ENCODE results near the gene KIF19. TPM values are rescaled to one million over a fixed set of nuclear protein-coding genes. Genes with fewer than 3 reads are reported as not detected.

Gene KIF19
- total RNA-seq, 4 donors from 2014 or later = 77.4 to 211 (median 117) TPM

DNA sequence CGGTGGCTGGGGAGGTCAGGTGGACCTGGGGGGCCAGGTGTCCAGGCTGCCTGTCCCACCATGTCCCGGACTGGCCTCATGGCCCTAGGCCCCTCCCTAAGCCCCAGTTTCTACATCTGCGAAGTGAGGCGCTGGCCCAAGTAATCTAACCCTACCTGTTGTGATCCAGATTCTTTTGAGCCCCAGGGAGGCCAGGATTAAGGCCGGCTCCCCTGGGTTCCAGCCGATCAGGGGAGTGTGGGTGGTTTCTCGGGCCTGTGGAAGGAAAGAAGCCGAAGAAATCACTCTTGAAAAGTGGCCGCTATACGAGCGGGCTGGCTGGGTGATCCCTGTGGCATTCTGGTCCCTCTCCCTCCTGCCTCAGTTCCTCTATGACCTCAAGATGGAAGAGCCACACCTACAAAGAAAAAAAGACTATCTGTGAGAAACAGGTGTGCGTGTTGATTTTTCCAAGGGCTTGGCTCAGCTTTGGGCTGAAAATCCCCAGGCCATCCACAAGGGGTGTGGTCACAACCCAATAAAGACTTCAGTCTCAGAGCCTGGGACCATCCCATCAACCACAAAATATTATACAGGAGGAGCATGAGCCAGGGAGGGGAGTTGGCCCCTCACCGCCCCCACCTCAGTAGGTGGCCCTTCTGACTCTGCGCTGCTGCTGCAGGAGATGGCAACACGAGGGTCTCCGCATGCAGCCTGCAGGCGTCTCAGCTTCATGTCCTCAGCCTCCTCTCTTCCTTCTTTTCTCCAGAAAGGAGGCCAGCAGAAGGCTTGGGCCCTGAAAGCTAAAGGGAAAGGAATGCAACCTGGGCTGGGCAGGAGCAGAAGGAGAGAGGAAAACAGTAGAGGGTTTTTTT lies 61.6 kb downstream of the KIF19 start:
- no peaks in the 10 kb centered on the region for H3K36me3 ChIP-seq

DNA sequence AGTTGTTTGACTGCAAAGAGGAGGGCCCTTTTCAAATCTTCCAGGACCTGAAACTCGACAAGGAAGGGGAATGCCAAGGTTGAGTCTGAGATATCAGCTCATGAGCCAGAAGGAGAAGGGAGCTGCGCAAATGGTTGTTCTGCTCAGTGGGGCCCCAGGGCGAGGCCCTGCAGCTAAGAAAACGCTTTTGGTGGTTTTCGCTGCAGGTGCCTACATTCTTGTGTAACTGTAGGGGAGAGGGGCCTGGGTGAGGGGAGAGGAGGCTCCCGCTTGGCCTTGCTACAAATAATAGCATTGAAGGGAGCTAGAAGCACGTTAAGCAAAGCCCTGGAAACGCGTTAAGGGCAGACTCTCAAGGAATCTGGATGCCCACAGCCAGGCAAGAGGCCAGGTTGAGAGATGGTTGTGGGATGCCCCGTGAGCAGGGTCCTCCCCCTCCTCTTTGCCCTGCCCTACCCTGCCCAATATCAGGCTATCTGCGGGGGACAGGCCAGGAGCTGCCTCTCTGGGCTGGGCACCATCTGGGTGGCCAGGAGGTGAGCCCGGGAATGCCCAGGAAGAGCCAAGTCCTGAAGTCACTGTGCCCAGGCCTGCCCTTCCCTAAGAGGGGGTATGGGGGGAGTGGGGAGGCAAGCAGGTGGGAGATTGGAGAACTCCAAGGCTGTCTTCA lies 63.2 kb downstream of the KIF19 start:
- H3K27ac ChIP-seq = no peak overlapping the region
- no peak for DNase-seq (ENCODE audit: low spot score in 2 of 2)
- no peaks in the 10 kb centered on the region for H3K27me3 ChIP-seq
- peaks cover 0 to 4% (median 0%) of the 10 kb centered on the region in 4 donors for H3K9me3 ChIP-seq
- no peaks in the 10 kb centered on the region for H3K36me3 ChIP-seq
- WGBS, 2 donors = 76 to 80% methylated on average over 11 to 12 of the region's 12 CpGs
- no peaks in the 10 kb centered on the region for H3K4me1 ChIP-seq
- no peak for TF ChIP-seq EP300 (IDR thresholded peaks at IDR 0.05)
- no peak for TF ChIP-seq CTCF (IDR thresholded peaks at IDR 0.05)
- H3K4me3 ChIP-seq = no peak overlapping the region

More for the DNA sequence above, 61.6 kb downstream of the KIF19 start:
- Histone ChIP-seq H3K4me3 (no peak overlapping the region), H3K27me3 (no peaks in the 10 kb centered on the region), H3K4me1 (no peaks in the 10 kb centered on the region), H3K9me3 (peaks cover 0 to 4% (median 0%) of the 10 kb centered on the region in 4 donors), H3K27ac (peak overlapping the region in 1 of 4 donors; percentile 47)
- DNase-seq (ENCODE audit: low spot score in 2 of 2) = no peak
- TF ChIP-seq EP300 (IDR thresholded peaks at IDR 0.05) (no peak), CTCF (IDR thresholded peaks at IDR 0.05) (no peak), POLR2A (IDR thresholded peaks at IDR 0.05) (no peak)
- WGBS, 2 donors = 63 to 66% methylated on average over 17 of the region's 17 CpGs

- Histone ChIP-seq H3K4me3 (no peak overlapping the region), H3K4me1 (no peaks in the 10 kb centered on the region), H3K27me3 (no peaks in the 10 kb centered on the region), H3K27ac (no peak overlapping the region), H3K36me3 (no peaks in the 10 kb centered on the region), H3K9me3 (peaks cover 0 to 4% (median 0%) of the 10 kb centered on the region in 4 donors)
- no peak for DNase-seq (ENCODE audit: low spot score in 2 of 2)
- 85 to 87% methylated on average over 2 of the region's 2 CpGs for WGBS, 2 donors
- no peak for TF ChIP-seq CTCF (IDR thresholded peaks at IDR 0.05)
- TF ChIP-seq POLR2A (IDR thresholded peaks at IDR 0.05) = no peak
- no peak for TF ChIP-seq EP300 (IDR thresholded peaks at IDR 0.05)
These were observed 64.1 kb downstream of the KIF19 start for GRCh38 chr17:74389937-74390679.

DNA sequence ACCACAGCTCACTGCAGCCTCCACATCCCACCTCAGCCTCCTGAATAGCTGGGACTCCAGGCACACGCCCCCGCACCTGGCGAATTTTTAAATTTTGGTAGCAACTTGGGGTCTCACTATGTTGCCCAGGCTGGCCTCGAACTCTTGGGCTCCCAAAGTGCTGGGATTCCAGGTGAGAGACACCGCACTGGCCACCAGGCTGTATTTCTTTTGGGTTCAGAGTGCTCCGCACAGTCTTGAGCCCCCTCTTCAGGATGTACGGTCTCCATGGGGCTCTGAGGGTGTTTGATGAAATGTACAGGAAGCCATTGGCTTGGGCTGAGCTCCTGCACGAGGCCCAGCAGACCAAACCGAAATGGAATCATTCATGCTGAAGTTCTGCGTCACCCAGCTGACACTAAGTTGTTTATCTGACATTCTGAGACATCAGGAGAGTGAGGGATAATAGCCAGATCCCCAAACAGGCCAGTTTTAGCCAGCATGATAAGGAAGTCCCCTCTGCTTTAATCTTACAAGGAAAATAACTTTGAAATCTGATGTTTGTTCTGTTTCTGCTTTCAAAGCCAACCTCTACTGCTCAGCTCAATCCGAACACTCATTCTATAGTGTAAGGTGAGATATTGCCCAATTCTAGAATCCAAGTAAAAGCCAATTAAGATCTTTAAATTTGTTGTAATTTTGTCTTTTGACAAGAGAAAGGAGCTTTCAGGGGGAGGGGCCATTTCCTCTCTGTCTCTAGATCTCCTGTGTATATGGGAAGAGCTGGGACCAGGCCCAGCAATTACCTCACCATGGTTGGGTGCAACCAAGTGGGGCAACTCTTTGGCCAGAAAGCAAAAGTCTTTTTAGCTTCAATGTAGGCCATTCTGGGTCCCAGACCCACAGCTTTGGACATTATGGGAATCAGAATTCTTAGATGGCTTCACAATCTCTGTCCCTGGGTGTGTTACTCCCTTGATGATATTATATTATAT lies 64.9 kb downstream of the KIF19 start:
- TF ChIP-seq POLR2A (IDR thresholded peaks at IDR 0.05) (no peak), EP300 (IDR thresholded peaks at IDR 0.05) (no peak), CTCF (IDR thresholded peaks at IDR 0.05) (no peak)
- Histone ChIP-seq H3K4me1 (no peaks in the 10 kb centered on the region), H3K27me3 (no peaks in the 10 kb centered on the region), H3K4me3 (no peak overlapping the region), H3K9me3 (peaks cover 0 to 4% (median 0%) of the 10 kb centered on the region in 4 donors), H3K27ac (no peak overlapping the region), H3K36me3 (no peaks in the 10 kb centered on the region)
- WGBS, 2 donors = 85 to 86% methylated on average over 11 of the region's 11 CpGs
- DNase-seq (ENCODE audit: low spot score in 2 of 2) = no peak
